Fibroblast of gingiva (primary cell): Measurements from ENCODE around the gene DOK1.

ENCODE experiments used
- DNase-seq: peaks from one replicate; pipeline ENCODE4 v3.0.0-alpha.2; 2011; ENCODE audit warnings: low read depth

The DOK1 gene

DNA sequence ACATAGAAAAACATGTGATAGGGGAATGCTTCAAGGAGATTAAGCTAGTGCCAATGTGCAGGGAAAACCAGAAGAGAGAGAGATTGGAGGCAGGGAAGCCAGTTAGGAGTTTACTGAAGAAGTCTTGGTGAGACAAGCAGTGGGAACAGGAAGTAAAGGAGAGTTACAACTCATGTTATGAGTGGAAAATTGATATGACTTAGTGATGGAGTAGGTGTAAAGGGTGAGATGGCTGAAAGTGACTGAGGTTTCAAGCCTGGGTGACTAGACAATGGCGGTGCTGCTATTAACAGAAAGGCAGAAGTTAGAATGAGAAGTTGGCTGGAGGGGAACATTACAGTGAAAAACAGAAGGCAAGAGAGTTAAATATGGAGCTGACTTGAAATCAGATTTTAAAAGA is 16.5 kb downstream of the DOK1 start:
- DNase-seq: no peak

DNA sequence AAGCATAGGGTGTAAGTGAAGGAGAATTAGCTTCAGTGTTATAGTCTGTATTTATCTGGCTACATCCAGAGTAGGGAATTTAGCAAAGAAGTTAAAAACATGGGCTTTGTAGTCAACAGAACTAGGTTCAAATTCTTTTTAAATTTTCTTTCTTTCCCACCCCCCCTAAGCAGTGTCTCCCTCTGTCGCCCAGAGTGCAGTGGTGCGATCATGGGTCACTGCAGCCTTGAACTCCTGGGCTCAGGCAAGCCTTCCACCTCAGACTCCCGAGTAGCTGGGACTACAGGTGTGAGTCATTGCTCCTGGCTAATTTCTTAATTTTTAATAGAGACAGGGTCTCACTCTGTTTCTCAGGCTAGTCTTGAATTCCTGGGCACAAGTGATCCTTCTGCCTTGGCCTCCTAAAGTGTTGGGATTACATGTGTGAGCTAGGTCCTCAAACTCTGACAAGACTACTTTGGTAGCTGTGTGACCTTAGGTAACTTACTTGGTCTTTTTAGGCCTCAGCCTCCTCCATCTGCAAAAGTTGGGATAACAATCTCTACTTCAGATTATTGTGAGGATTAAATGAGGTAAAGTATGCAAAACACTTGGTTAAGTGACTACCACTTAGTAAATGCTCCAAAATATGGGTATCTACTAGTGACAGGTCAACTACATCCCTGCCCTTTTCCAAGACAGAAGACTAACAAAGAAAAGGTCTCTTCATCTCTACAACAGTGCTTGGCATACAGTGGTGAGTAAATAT is 17.8 kb downstream of the DOK1 start:
- no peak for DNase-seq

DNA sequence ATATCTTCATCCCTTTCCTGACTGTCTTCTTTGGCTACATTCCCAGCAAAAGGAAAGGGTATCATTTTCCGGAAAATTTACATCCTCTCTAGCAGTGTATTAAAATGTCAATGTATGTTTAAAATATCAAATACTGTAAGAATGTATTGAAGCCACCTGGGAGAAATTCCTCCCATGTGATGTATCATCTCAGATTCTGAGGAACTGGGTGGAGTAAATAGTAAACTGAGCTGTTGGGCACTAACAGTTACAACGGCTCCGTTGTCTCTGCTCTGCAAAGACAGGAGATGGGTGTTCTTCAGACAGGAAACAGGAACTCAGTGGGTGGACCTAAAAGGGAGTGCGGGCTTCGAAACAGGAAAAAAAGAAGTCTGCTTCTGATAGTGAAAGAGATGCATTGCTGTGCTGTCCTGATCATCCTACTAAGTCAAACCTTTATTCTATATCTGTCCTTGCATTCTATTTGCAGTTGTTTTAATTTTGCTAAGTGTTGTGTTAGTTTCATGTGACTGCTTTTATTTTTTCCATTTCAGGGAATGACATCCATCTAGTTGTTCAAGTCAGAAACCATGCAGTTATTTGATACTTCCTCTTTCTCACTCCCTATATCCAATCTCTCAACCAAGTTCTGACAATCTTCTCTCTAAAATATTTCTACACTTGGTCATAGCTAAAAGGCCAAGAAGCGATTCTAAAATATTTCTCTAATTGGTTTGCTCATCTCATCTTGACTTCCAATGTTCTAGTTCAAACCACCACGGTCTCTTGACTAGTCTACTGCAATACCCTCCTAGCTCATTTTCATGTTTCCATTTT is 19.4 kb downstream of the DOK1 start:
- DNase-seq: peak; percentile 80

- DNase-seq: no peak
Measured at GRCh38 chr2:74575320-74575719, 20.8 kb downstream of the DOK1 start.

DNA sequence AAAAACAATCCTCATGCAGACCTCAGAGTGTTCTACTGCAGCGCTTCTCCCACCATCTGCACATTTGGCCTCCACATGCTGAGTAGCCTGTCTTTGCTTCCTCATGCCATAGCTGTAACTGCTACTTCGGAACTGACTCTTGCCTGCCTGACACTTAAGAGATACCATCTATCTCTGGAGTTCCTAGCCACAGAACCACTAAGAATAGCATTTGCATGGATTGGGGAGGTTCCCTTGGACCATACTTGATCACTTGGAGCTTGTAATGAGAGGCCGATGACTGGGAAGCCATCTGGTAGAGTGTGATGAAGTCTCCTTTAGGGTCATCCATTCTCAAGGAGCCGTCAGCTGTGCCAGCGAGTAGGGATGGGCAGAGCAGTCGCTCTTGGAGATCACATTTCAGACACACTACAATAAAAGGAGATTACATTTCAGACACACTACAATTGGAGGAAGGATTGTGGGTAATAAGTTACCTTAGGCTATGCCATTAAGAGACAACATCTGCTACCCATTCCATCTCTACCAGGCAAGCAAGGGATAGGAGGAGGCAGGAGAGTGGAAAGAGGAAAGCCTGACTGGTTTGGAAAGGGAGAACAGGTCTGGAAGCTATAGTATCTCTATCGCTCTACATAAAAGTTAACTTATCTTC is 21.8 kb downstream of the DOK1 start:
- peak; percentile 78 for DNase-seq

- peak; percentile 96 for DNase-seq
Measured at GRCh38 chr2:74576863-74577229, 22.3 kb downstream of the DOK1 start.

DNA sequence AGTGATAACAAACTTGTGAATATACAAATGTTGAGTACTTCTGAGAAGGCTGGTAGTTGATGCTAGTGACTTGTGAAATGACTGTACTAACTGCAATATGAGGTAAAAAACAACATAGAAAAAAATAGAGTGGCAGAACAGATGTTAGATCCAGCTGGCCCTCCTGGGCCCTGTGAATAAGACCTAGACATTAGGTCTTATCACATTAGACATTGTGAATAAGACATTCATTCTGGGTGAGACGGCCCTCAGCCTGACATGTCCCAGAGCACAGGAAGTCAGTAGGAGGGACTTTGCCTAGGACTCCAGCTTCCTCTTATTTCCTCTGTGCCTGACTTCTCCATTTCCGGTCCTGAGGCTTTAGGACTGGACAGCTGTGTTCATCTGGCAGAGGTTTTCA is 22.9 kb downstream of the DOK1 start:
- DNase-seq: no peak

DNA sequence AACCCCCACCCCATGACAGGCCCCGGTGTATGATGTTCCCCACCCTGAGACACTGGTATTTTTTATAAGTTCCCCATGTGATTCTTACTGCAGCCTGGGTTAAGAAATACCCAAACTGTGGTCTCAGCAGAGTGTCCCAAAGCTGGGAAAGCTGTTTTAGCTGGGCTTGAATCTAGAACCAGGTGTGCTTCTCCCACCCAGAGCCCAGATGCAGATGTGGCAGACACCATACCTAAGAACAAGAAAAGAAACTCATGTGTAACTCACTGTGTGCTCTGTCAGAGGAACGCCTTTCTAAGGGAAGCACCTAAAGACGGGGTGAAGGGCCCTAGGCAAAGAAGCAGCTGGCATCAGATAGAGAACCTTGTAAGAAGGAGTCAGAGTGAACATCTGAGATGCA is 23.9 kb downstream of the DOK1 start:
- no peak for DNase-seq

DNA sequence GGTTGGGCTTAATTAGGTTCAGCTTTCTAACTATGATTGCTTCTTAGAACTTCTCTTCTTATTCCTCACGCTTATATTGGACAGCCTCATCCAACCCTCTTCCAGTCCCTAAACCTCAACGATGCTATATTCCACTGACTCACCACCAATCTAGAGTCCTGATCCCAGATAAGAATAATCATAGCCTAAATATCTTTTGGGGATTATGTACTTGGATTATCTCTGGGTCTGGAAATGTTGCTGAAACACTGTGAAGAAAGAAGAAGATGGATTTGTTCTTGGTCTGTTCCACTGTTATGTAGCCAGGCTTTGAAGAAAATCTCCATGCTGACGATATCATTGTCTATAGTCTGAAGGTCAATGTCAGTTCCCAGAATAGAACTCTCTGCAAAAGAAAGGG is 26.9 kb downstream of the DOK1 start:
- DNase-seq: no peak

DNA sequence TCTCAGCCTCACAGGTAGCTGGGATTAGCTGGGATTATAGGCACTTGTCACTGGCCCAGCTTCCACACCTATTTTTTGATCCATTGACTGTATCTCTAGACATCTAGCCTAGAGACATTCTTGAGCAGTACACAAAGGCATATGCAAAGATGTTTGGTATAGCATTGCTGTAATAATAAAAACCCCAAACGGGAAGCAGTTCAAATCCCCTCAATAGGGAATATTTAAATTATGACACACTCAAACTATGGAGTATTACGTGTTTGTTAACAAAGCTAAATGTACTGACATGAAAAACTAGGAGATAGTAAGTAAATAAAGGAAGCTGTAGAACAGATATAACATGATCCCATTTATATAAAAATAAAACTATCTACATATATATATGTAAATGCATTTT is 27.7 kb downstream of the DOK1 start:
- DNase-seq: no peak

DNA sequence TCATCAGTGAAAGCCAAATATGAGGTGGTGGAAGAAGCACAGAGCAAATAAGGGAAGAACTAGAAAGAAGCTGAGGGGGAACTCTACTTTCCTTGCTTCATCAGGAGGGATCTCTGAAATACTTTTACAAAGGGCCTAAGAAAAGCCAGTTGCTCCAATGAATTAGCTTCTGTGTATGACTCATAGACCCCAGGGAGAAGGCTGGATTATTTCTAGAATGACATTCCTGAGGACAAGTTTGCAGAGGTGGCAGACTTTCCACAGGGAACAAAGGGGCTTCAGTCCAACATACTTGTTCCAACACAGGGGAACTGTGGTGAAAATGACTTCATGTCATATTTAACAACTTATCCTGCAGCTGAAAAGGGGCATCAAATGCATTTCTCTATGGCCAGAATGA is 29.0 kb downstream of the DOK1 start:
- peak; percentile 58 for DNase-seq

DNA sequence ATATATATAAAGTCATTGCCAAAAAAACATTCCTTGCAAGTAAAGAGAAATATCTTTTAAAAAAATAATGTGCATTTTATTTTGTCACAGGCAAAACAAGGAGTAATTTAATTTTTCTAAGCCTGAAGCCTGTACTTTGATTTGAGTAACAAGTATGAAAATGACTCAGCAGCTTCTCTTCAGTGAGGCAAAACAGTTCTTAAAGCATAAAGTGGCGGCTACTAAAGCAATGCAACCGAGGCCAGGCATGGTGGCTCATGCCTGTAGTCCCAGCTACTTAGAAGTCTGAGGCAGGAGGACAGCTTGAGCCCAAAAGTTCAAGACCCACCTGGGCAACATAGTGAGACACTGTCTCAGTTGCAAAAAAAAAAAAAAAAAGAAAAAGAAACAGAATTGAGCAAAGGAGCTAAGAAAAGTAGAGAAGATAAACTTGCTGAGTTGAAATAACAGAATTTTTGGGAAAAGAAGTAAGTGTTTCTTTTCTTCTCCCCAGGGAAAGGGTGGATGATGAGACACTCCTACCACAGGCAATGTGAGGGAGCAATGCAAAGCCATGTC is 29.6 kb downstream of the DOK1 start:
- DNase-seq: peak; percentile 49

- peak; percentile 20 for DNase-seq
Measured at GRCh38 chr2:74585406-74586185, 31.1 kb downstream of the DOK1 start.

DNA sequence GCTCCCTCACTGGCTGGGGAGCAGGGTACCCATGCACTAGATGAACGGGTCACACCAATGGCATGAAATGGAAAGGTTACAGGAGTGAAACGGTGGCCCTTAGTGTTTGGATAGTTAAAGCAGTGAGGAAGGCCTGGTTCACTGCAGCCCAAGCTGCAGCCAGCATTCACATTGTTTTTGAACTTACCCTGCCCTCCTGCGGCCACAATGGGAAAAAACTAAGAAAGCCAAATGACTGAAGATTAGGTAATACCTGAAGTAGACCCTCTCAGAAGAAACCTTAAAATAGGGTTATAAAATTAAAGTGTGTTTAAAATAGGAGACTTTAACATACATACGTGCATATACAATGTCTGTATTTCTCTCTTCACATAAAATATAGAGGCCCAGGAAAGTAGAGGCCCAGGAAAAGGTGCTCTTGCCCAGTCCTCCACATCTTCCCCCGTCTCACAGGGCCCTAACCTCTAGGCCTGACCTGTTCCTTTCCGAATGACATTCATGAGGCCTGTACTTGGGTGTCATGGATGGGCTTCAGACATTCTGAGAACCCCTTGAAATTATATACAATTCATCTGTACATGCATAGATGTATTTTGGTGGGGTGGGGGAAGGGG is 33.3 kb downstream of the DOK1 start:
- DNase-seq: peak; percentile 66

DNA sequence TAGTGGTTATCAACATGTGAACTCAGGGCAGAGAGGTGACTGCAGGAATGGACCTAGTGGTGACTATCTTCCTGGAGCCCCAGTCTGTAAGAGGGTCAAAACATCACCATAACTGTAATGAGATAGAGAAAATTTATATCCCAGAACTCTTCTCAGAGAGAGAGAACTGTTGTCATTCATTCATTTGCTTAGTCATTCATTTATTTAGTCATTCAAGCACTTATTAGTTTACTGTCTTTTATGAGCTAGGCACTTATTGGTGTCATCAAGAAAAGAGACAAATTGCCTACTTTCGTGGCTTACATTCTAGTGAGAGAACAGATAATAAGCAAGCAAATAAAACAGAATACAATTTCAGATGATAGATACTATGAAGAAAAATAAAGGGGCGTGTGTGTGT is 34.1 kb downstream of the DOK1 start:
- no peak for DNase-seq

DNA sequence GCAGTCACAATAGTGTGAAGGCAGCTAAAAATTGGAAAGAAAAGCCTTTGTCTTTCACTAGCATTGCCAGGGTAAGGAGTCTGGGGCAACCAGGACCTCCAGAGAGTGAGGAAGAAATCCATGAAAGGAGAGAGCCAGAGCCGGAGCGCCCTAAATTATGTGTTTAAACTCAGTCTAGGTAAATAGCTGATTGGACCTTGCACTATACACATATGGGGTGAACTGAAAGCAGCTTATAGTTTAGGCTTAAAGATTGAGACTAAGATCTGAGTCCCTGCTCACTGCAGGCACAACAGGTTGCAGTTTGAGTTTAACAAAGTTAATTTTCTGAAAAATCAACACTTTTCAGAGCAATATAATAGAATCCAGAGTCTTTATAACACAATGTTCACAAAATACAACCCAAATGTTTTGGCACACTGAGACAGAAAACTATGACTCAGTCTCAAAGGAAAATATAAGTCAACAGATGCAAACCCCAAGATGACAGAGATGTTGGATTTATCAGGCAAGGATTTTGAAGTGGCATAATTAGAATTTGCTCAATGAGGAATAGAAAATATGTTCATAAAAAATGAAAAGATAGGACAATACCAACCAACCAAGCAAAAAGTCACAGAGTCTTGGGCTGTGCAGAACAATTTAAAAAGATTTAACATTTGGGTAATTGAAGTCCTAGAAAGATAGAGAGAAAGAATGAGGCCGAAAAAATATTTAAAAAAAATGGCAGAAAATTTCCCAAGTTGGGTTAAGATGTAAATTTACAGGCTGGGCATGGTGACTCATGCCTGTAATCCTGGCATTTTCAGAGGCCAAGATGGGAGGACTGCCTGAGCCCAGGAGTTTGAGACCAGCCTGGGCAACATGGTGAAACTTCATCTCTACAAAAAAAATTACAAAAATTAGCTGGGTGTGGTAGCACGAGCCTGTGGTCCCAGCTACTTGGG is 39.6 kb downstream of the DOK1 start:
- peak; percentile 8 for DNase-seq

DNA sequence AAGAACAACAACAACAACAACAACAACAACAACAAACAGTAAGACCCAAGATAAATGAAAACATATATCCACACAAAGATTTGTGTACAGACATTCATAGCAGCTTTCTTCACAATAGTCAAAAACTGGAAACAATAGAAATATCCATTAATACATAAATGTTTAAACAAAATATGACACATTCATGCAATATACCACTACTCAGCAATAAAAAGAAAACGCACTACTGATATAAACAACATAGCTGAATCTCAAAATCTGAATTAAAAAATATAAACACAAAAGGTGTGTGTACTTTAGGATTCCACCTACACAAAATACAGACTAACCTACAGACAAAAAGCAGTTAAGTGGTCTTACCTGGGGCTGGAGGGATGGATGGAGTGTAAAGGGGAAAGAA is 42.1 kb downstream of the DOK1 start:
- DNase-seq: no peak

- peak; percentile 48 for DNase-seq
Measured at GRCh38 chr2:74597410-74597809, 42.9 kb downstream of the DOK1 start.

DNA sequence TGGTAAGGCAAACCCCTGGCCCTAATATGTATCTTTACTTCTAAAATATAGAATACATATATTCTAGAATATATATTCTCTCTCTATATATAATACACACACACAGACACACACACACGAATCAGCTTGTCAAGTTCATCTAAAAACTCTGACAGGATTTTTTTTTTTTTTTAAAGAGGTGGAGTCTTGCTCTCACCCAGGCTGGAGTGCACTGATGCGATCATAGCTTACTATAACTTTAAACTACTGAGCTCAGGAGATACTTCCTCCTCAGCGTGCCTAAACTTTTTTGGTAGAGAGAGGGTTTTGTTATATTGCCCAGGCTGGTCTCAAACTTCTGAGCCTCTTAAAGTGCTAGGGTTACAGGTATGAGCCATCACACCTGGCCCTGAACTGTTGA is 45.2 kb downstream of the DOK1 start:
- no peak for DNase-seq

- peak; percentile 45 for DNase-seq
Measured at GRCh38 chr2:74602586-74603281, 48.2 kb downstream of the DOK1 start.
